Esophagus mucosa (tissue), 1 donor: ENCODE results near the gene RTN1. TPM values are rescaled to one million over a fixed set of nuclear protein-coding genes. Genes with fewer than 3 reads are reported as not detected.

Experiments used
- ATAC-seq: fragments of 200-7000 bp; cut with Tn5 transposase; one replicate; pipeline ENCODE4 v1.9.1; 2020
- total RNA-seq: library from RNA; stranded (reverse); gene quantifications from one replicate; pipeline ENCODE4 v1.2.4, GENCODE V29; 2023
- donor health status: DM: yes; HTN: yes; CAD: no.

RTN1 gene
- total RNA-seq, 1 donor from 2014 or later: 0.80 TPM

DNA sequence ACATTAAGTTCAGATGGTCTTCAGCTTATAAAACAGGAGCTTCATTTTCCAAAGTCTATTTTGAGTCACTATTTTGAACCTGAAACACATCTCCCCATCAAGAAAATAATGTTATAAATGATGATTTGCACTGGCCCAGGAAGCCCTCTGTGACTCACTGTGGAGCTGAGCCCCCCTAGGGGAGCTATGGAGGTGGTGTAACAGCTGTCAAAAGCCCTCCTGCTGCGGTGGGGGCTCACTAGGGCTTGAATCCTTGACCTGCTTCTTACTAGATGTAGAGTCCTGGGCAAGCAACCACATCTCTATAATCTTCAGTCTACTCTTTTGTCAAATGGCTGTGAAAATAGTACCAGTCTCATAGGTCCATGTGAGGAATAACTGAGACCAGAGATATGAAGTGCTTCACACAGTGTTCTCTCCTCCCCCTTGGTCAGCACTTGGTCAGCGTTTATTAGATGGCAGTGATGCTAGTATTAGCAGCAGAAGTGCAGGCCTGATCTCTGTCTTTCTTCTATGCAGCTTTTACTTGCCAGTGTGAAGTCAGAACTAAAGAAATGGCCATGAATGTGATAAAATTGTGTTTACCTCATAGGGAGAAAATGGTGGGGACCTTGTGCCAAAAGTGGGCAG is 83.4 kb downstream of the RTN1 start:
- ATAC-seq: no peak

DNA sequence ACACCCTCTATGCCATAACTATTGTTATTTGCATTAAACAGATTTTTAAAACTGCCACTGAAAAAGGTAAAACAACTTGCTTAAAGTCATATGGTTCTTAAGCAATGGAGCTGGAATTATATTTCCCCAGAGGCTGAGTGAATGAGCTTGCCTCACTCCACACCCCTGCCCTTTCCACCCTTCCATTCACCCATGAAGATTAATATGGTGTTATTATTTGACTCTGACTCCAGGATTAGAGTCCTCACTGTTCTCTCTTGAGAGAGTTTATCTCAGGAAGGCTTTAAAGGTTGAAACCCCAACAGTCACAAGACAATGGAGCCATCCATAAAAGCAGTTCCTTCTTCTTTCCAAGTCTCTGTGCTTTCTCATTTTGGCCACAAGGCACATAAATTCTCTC is 84.9 kb downstream of the RTN1 start:
- ATAC-seq: no peak

DNA sequence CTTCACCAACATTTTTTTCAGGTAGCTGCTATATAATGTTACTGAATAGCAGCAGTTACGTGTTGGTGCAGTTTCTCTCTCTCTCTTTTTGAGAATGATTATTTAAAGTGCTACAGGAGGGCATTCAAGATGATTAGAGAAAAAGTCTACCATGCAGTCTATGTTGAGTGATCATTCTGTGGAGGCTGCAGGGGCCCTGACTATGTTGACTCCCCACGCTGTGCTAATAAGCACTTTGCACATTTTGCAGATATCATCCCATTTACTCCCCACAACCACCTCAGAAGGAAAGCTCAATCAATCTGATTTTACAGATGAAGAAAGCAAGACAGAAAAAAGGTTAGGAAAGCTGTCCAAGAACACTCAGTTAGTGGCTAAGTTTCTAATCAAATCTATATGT is 87.8 kb downstream of the RTN1 start:
- ATAC-seq: no peak

DNA sequence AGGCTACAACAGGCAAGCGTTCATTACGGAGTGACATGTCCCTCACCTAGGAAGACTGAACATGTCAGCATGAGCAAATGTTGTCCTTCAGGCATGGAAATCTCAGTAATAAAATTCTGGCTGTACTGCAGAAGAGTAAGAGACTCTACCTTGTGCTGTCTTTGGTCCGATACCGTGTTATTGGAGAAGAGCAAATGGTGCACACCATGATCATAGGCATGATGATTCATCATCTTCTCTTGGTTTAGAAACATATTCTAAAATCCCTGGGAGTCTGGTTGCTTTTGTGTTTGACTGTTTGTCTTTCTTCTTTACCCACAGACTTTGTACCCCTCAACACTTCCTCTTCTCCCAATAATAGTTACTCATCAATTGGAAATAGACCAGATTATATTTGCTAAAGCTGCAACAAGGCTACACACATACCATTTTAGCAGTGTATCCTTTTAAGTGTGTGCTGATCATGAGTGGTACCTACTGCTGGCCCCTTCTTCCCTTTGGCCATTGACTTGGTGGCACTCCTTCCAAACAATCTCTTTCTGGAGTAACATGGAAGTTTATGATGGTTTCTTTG is 93.5 kb downstream of the RTN1 start:
- no peak for ATAC-seq

DNA sequence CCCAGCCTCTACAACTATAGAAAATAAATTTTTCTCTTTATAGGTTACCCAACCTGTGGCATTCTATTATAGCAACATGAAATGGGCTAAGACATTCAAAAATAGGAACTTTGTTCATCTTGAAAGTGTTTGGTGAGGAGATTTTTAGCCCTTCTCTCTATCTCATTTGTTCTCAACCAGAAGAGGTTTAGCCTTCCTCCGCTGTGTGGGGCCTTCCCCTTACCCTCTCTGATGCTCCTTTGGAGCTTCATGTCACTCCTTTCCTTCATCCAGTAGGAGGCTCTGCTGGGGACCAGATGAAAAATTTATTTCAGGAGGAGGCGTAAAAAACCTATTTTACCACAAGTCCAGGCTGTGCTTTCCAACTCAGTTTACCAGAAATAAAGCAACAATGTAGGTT is 94.1 kb downstream of the RTN1 start:
- ATAC-seq: no peak

DNA sequence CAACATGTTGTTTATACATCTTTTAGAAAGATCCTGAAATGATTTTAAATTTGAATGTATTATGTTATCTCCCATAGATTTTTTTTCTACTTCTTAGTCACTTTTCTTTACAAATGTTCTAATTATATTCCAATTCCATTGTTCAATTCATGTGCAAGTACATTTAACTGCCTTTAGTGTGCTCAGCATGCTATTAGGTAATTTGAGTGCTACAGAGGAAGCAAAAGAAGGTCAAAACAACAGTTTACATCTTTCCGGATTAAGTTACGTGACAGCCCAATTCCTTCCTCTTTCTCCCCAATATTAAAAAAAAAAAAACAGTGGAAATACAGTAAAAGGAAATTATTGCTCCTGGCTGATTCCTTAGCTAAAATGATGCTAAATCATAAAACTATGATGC is 98.3 kb downstream of the RTN1 start:
- no peak for ATAC-seq

DNA sequence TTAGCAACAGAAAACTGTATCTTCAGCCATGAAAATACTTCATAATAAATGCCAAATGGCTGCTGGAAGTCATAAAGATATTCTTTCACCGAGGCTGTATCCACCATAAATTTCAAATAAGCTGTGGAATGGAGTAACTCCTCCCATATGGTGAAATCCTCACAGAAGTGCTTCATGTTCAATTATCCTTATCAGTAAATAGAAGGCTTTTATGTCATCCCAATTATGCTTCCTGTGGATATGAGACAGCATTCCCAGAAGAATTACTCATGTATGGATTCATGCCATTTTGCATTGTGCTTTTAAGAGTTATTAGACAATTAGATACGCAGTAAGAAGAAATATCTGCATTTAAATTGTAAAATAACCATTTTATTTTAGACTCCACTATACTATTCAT is 99.0 kb downstream of the RTN1 start:
- no peak for ATAC-seq

DNA sequence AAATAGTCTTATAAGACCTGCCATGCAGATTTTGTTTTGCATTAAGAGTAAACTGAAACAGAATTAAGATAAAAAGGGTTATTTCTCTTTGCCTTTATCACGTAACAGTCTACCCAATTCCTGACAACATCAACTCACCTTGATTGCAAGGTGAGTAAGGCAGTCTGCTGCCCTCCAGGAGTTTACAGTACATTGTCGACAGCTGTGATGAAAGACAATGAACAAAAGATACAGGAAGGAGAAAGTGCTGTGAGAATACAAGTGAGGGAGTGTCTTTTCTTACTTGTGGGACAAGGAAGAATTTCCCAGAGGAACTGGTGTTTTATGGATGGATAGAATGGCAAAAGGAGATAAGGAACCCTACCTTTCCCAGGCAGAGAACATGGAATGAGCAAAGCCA is 101.0 kb downstream of the RTN1 start:
- no peak for ATAC-seq

DNA sequence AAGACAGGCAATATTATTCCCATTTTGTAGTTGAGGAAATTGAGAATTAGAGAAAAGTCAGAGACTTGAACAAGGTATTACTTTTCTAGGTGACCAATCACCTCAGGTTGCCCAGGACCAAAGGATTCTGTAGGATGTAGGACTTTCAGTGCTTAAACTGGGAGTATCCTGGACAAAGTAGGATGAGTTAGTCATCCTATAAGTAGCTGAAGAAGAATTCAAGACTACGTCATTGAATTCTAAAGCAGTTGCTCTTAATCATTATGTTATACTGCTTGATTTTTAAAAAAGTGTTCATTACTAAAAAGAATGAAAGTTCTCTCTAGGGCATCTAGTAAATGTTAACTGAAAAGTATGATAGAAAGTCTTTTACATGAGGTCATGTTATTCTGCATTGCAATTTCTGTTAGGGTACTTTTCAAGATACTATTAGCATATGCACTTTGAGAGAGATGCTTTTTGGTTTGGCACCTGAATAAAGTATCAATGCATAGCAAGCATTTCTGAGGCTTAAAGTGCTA is 101.7 kb downstream of the RTN1 start:
- no peak for ATAC-seq

DNA sequence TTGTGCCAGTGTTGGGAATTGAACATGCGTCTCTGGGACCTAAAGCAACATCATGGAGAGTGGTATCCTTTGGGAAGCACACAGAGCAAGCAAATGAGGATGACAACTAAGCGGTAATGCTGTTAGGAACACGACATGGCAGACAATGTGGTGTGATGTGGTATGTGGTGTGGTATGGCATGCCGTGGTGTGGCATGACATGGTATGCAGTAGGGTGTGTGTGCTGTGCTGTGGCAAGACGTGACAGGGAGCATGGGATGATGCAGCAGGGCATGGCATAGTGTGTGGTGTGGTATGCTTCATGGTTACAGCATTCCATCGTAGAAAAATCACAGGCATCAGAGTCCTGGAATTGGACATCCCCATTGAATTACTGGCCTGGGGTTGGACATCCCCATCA is 108.7 kb downstream of the RTN1 start:
- no peak for ATAC-seq

DNA sequence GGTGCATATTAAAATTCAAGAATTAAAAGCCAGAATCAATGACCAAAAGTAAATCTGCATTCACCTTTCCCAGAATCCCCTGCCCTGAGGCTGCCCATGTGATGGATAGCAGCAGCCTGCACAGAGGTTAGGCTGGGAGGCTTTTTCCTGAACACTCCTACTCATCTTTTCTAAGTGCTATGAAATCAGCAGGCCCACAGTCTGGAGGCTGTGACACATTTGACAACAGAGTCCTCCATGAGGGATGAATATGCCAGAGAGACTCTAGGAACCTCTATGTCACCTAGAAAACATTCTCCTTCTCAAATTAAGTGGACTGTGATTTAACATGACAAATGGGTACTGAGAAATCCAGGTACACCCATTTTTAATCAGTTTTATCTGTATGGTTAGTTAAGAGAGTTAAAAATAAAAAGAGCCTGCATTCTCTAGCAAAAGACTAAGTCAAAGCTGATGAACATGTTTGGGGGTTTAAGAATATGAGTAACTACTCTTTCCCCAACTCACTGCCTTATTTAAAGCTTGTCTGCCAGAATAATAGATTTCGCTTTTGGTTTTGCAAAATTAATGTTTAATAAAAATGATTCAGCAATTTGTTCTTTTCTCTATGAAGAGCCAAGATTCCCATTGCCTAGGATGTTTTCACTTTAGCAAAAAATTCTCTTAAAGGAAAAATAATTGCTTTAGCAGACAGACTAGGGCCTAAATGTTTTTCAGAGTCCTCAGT is 115.0 kb downstream of the RTN1 start:
- ATAC-seq: no peak

DNA sequence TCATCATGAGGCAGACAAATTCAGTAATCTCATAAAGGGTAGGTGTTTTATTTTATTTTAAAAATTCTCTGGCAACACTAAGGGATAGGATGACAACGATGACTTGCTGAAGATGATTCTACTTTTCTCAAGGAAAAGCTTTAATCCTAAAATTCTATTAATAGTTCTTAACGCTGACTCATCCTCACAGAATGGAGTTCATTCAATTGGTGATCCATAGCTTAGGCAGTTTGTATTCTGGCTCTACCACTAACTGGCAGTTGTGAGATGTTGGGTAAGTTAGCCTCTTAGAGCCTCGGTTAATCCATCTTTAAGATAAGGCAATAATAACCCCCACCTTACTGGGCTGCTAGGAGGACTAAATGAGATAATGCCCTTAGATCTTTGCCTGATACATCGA is 116.3 kb downstream of the RTN1 start:
- ATAC-seq: no peak

DNA sequence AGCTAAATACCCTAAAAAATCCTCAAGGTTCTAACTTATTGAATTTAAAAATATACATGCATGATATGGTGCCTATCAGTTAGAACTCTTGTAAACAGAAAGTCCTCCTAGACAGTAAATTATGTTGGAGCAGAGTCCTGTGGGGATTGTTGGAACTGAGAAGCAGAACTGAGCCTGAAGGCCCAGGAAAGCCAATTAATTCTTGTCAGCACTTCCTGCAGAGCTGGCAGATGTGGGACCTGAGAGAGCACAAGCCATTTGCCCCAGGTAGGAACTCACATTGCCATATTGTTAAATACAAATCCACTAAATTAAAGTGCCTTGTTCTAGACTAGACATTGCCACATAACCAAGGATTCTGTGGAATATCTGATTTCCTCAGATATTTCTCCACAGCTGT is 117.1 kb downstream of the RTN1 start:
- no peak for ATAC-seq

DNA sequence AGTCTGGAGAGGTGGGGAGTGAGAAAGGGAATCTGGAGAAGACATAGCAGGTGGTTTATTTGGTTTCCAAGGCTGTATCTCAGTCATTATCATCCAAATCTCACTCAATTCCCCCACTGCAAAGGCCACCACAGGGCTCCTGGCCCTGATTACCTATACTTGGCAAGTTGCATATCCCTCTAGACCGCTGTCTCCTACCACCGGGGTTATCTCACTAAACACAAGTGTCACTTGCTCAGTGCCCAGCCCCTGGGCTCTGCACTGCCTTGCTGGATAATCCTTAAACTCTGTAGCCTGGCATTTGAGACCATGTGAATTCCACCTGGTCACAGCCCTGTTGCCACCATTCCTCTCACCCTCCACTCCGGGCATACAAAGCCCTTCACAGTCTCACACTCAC is 119.0 kb downstream of the RTN1 start:
- ATAC-seq: no peak

DNA sequence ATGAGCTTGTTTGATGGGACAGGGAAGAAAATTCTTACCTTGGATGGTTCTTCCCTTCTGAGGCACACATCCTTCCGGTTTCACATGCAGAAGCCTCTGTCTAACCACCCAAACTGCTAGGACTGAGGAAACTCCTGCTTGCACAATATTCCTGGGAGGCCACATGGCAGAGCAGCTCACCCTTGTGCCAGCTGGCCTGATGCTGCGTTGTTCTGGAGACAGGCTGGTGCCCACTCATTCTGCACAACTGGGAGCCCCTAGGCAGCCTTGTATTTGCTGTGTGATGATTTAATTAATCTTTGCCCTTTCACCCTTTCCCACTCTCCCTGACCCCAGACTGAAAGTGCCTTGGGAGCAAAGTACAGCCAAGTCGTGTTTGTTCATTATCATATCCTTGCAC is 130.8 kb downstream of the RTN1 start:
- no peak for ATAC-seq

DNA sequence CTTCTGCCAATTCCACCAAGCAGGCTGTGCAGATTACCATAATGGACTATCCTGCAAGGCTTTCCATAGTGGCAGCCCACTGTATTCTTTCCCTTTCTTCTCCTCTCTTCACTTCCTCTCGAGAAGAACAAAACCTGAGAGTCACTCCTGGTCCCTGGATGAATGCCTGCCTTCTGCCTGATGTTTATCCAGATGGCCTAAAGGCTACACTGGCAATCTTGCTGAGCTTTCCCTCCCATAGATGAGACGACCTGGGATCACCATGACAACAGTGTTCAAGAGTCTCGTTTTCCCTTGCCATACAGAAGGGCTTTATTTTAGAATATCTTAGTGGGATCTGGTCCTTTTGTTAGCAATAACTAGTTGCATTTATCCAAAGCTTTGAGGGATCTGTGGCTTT is 142.3 kb downstream of the RTN1 start:
- no peak for ATAC-seq

DNA sequence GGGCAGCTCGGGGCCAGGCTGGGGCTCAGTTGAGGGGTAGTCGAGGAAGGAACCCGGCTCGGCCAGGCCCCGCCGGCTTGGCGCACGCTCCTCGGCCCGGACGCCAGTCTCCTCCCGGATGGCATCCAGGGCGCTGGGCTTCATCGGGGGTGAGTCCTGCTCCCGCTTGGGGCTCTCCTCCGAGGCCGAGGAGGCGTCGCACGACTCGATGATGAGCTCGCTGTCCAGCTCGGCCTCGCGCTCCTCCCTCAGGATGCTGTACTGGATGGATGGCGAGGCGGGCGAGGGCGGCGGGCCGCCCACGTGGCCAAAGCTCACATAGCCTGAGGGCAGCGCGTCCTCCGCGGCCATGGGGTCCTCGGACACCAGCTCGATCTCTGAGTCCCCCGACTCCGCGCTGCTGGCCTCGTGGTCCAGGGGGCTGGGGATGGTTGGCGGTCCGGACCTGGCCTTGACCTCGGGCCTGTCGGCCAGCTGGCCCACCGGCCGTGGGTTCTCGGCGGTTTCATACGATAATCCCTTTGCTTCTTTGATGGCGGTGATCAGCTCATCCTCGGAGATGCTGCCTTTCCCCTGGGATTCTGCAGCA is 143.4 kb downstream of the RTN1 start:
- peak; percentile 11 for ATAC-seq

DNA sequence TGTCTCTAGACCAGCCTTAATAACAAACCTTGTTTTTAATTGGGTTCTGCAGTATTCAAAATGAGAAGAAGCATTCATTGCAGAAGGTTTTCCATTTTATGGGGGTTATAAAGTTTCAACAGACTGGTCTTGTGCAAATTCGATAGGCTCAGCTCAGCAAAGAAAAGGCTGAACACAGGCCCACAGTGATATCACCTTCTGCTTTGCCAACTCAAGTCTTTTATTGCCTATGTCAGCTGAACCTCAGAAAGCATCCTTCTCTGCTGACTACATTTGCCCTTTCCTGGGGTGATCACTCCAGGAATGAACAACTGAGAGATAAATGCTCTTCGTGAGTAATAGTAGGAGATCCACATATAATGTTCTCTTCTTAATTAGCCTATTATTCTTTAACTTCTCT is 159.5 kb downstream of the RTN1 start:
- ATAC-seq: no peak

DNA sequence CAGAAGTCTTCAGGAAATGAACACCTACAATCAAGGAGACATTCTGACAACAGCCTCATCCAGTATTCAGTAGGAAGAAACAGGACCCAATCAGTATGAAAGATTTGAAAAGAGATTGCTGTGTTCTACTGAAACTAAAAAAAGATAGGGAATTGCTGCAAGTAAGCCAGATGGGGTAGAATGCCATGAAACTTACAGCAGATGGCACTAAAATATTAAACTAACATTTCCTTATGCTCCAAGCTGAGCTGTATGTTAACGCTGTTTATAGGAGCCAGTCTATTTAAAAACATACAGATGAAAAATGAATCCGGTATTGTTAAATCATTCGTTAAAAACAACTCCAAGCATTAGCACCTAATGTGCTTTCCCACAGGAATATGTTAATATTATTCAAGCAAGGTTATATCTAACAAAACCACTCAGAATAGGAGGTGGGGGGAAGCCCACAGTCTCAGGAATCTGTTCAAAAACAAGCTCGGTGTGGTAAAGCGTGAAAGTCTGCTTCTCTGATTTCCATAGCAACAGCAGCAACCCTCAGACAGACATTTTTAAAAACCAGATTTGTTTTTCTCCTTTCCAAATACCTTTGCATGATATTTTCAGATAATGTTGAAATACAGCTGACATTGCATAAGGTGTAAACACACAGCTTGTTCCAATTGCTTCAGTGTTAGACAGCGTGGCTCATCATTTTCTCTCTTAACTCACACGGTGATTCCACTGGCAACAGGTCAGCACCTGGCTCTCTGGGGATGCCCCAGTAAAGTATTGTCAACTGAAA is 162.6 kb downstream of the RTN1 start:
- ATAC-seq: no peak

DNA sequence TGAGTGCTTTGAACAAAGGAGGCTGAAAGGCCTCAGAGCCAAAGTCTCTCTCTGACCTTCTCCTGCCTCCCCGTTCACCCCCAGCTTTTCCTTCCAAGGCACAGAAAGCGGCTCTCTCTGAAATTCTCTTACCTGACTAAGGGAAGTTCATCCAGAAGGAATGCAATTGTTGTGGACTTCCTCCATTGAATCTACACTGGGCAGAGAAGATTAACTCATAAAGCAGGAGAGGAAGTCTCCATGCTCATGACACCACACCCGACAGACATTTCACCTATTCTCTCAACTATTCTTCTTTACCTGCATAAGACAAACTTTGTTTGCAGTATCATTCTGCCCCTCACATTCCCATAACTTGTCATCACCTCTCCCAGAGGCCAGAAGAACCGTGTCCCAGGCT is 164.7 kb downstream of the RTN1 start:
- ATAC-seq: no peak

DNA sequence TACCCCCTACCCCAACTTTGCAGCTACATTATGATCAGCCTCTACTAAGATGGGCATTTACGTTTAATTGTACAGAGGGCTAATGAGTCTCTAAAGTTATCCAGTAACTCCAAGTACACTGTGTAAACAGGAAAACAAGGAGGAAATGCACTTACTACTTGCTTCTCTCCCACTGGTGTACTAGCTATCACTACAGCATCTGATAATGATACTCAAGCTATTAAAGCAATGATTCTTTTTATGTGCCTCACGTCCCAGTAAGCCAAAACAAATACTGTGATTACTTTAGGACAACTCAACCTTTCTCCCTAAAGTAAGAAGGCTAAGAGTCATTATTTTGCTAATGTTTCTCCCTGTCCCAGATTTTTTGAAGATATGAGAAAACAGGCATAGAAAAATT is 165.3 kb downstream of the RTN1 start:
- ATAC-seq: no peak

DNA sequence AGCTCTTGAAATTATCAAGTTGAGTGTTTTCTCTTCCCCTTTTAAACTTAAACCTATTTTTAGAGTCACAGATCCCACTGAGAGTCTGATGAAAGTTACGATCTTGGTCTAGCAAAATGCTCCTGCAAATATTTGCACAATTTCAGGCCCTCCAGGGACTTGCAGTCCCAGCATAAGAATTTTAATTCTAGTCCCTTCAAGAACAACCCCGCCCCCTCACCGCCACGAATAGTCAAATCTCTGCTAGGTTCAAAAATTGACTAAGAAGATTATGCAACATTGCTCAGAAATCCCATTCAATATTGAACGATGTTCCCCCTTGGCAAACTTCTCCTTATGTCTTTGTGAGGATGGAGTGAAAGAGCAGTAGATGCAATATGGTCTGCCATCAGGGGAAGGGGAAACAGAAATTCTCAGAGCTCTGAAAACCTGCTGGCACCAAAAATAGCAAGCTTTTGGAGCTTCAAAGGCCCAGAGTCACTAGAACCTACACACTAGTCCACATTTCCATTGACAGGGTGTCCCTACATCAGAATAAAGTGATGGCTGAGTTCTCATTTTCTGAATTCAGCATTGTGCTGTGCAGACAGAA is 166.4 kb downstream of the RTN1 start:
- no peak for ATAC-seq

DNA sequence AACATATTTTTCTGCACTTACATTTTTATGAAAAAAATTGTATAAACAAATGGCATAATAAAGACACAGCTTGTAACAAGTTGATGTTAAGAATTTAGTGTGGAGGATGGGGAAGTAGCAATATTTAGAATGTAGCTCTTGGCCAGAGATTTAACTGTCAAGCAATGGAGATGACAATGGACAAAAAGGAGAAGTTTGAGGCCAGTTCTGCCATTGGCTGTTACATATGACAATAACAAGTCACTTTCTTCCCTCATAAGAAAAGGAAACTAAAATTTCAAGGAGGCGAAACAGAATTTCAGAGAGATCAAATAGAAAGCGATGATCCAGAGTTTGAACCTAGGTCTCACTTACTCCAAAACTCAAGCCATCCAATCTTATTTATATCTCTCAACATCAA is 171.1 kb downstream of the RTN1 start:
- no peak for ATAC-seq
